GM12878 (cell line): Measurements from ENCODE around the gene CCT4. TPM values are rescaled to one million over a fixed set of nuclear protein-coding genes. Genes with fewer than 3 reads are reported as not detected.

Experiments used
- ATAC-seq: fragments of 200-7000 bp; cut with Tn5 transposase; 3 replicates; pipeline ENCODE4 v1.9.1; 2020; ENCODE audit warnings: mild to moderate bottlenecking, moderate library complexity
- Bru-seq: library from RNA; stranded (reverse); fragments of 400-500 nt; gene quantifications from one replicate; lab custom pipeline; 2021; lab: Mats Ljungman, UMichigan
- BruChase-seq, 2 experiments: library from RNA; stranded (reverse); fragments of 400-500 nt; gene quantifications; one replicate each; lab custom pipeline; 2021; lab: Mats Ljungman, UMichigan
- BruUV-seq: library from RNA; stranded (reverse); fragments of 400-500 nt; replicated peaks from 2 replicates; lab custom pipeline; 2021; lab: Mats Ljungman, UMichigan
- CTCF ChIA-PET: fragments of 300-600 bp; sonication (Branson Sonifier 250); formaldehyde crosslinking; extraction: SDS; loops from one replicate; lab custom pipeline; 2021; ENCODE audit warnings: inconsistent platforms; lab: Yijun Ruan, JAX
- POLR2A ChIA-PET: fragments of 350-600 bp; formaldehyde crosslinking; extraction: SDS; loops from one replicate; lab custom pipeline; 2021; ENCODE audit warnings: inconsistent platforms; lab: Charles Lee
- RAD21 ChIA-PET: fragments of 300-600 bp; sonication (Branson Sonifier 250); formaldehyde crosslinking; loops from one replicate; lab custom pipeline; 2023; ENCODE audit warnings: antibody characterized with exemption; ENCODE audit not compliant: unreplicated experiment; lab: Charles Lee
- SMC1A ChIA-PET: fragments of 300-600 bp; sonication (Branson Sonifier 250); formaldehyde crosslinking; loops from one replicate; lab custom pipeline; 2023; ENCODE audit not compliant: unreplicated experiment, uncharacterized antibody; lab: Charles Lee
- DNase-seq: peaks from one replicate; pipeline ENCODE4 v3.0.0-alpha.2; 2011; ENCODE audit warnings: low read depth, low spot score
- FAIRE-seq: peaks from 3 replicates; lab custom pipeline; 2011; peaks lifted over from hg19 to GRCh38; lab: Jason Lieb, UNC
- H2AFZ ChIP-seq: 2 replicates; pipeline ENCODE4 v1.6.0; 2011; ENCODE audit warnings: low read depth, low read length, control low read depth; ENCODE audit not compliant: control insufficient read depth
- H3K27ac ChIP-seq: 2 replicates; pipeline ENCODE4 v1.5.1; 2011; ENCODE audit warnings: control low read depth; ENCODE audit not compliant: control insufficient read depth, insufficient read depth
- H3K27me3 ChIP-seq, 2 experiments: replicated peaks in 1 of 2; 2 replicates each; pipeline versions ENCODE4 v1.6.0 to v1.6.1; 2011; ENCODE audit warnings: low read length in 1 of 2; ENCODE audit not compliant: control insufficient read depth in 2 of 2, insufficient read depth in 2 of 2
- H3K36me3 ChIP-seq, 2 experiments: 2 replicates each; pipeline ENCODE4 v1.5.1; 2011; ENCODE audit warnings: low read length in 1 of 2; ENCODE audit not compliant: control insufficient read depth in 2 of 2, insufficient read depth in 2 of 2
- H3K4me1 ChIP-seq: 2 replicates; pipeline ENCODE4 v1.6.1; 2011; ENCODE audit warnings: mild to moderate bottlenecking, low read length, moderate library complexity, mixed read lengths; ENCODE audit not compliant: control insufficient read depth, insufficient read depth
- H3K4me2 ChIP-seq: 2 replicates; pipeline ENCODE4 v1.6.0; 2011; ENCODE audit warnings: control low read depth; ENCODE audit not compliant: control insufficient read depth, insufficient read depth
- H3K4me3 ChIP-seq: fragments of 200-600 bp; sonication (generic); 2 replicates; pipeline ENCODE4 v1.5.1; 2016
- H3K79me2 ChIP-seq: 2 replicates; pipeline ENCODE4 v1.6.0; 2011; ENCODE audit warnings: low read length; ENCODE audit not compliant: control insufficient read depth, insufficient read depth
- H3K9ac ChIP-seq: 2 replicates; pipeline ENCODE4 v1.8.0; 2011; ENCODE audit warnings: low read length, control low read depth, mixed read lengths; ENCODE audit not compliant: control insufficient read depth, insufficient read depth
- H3K9me3 ChIP-seq: replicated peaks from 3 replicates; pipeline ENCODE4 v1.5.1; 2011; ENCODE audit warnings: mild to moderate bottlenecking, low read length; ENCODE audit not compliant: control insufficient read depth, insufficient read depth
- H4K20me1 ChIP-seq: 2 replicates; pipeline ENCODE4 v1.6.0; 2011; ENCODE audit not compliant: control insufficient read depth, insufficient read depth
- DPF2 ChIP-seq: fragments of 450-650 bp; IDR thresholded peaks from 2 replicates; pipeline ENCODE4 v1.6.1; 2017; ENCODE audit warnings: mild to moderate bottlenecking
- FOS ChIP-seq: IDR thresholded peaks from 3 replicates; pipeline ENCODE4 v1.6.1; 2011; ENCODE audit warnings: borderline replicate concordance; ENCODE audit not compliant: insufficient read length; ENCODE audit errors: extremely low read depth
- RCOR1 ChIP-seq: conservative IDR thresholded peaks from 2 replicates; pipeline ENCODE4 v1.6.1; 2012; ENCODE audit warnings: low read depth, low read length, improper control_type of control experiment
- TBL1XR1 ChIP-seq: IDR thresholded peaks from 2 replicates; pipeline ENCODE4 v1.6.1; 2012; ENCODE audit warnings: low read depth, low read length, improper control_type of control experiment
- TCF12 ChIP-seq: IDR thresholded peaks from 2 replicates; pipeline ENCODE4 v1.6.1; 2011; ENCODE audit warnings: low read depth, mild to moderate bottlenecking, low read length
- YBX1 ChIP-seq: fragments of 450-650 bp; IDR thresholded peaks from 2 replicates; pipeline ENCODE4 v1.6.1; 2016; ENCODE audit warnings: antibody characterized with exemption
- WGBS: methylation state at CpG from one replicate; pipeline ENCODE4 v1.1.6; 2016; ENCODE audit warnings: low lambda C conversion rate; ENCODE audit not compliant: insufficient replicate concordance, insufficient coverage; ENCODE audit errors: missing lambda C conversion rate; 5-methylcytosine and 5-hydroxymethylcytosine counted together
- in situ Hi-C: fragments of 300-500 bp; cut with MboI; formaldehyde crosslinking; loops from 9 replicates; pipeline ENCODE4 v1.14.3; 2018; ENCODE audit warnings: mixed read lengths
- intact Hi-C: fragments of 100-400 bp; cut with micrococcal nuclease; formaldehyde crosslinking; loops from one replicate; pipeline ENCODE4 v1.14.2; 2022; ENCODE audit not compliant: unreplicated experiment
- long read RNA-seq, 2 experiments: library from polyadenylated mRNA; unstranded; transcript quantifications; one replicate each; pipeline ENCODE4 v2.0.0, GENCODE V29; 2019 to 2020
- polyA minus RNA-seq, 3 experiments: library from RNA; depleted of rRNA, polyadenylated mRNA; stranded (reverse); fragments of >200 nt; gene quantifications; 2 replicates each; pipeline ENCODE4 v1.2.3, GENCODE V29; 2011
- polyA plus RNA-seq, 11 experiments: library from polyadenylated mRNA; depleted of rRNA in 4 of 11; unstranded in 6 of 11; stranded (reverse) in 5 of 11; fragments of >200 nt; fragmentation: Nextera tagmentation in 4 of 11; fragmentation: Illumina TruSeq in 1 of 11; extraction: Ambion mirVana in 4 of 11; extraction: Trizol in 1 of 11; gene quantifications; 1 replicate in 1 of 11; 2 replicates in 10 of 11; pipeline versions ENCODE4 v1.2.1 to v1.2.3, GENCODE V29; 2011 to 2016; ENCODE audit warnings: inconsistent platforms in 2 of 11, missing spikeins in 2 of 11, low read depth in 1 of 11
- total RNA-seq, 4 experiments: library from RNA; depleted of rRNA in 3 of 4; stranded (reverse); fragments of >200 nt in 3 of 4; fragmentation: Illumina TruSeq in 1 of 4; extraction: Trizol in 1 of 4; gene quantifications; 2 replicates each; pipeline versions ENCODE4 v1.2.1 to v1.2.3, GENCODE V29; 2013 to 2021
- TF ChIP-seq, protein P1 (sequence below): IDR thresholded peaks from 2 replicates; pipeline ENCODE4 v1.6.1; 2012; ENCODE audit warnings: low read depth, low read length, improper control_type of control experiment
- TF ChIP-seq, protein P2 (sequence below): IDR thresholded peaks from 2 replicates; pipeline ENCODE4 v1.6.1; 2012; ENCODE audit warnings: low read length, inconsistent platforms
- TF ChIP-seq, protein P3 (sequence below): IDR thresholded peaks from 2 replicates; pipeline ENCODE4 v1.6.1; 2011; ENCODE audit warnings: low read depth, low read length, improper control_type of control experiment, borderline replicate concordance
- TF ChIP-seq, protein P4 (sequence below): fragments of 450-650 bp; IDR thresholded peaks from 2 replicates; pipeline ENCODE4 v1.6.1; 2016; ENCODE audit warnings: mild to moderate bottlenecking

The CCT4 gene, protein sequence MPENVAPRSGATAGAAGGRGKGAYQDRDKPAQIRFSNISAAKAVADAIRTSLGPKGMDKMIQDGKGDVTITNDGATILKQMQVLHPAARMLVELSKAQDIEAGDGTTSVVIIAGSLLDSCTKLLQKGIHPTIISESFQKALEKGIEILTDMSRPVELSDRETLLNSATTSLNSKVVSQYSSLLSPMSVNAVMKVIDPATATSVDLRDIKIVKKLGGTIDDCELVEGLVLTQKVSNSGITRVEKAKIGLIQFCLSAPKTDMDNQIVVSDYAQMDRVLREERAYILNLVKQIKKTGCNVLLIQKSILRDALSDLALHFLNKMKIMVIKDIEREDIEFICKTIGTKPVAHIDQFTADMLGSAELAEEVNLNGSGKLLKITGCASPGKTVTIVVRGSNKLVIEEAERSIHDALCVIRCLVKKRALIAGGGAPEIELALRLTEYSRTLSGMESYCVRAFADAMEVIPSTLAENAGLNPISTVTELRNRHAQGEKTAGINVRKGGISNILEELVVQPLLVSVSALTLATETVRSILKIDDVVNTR
- total RNA-seq (2013; cell fraction: nucleolus; rRNA removed), result 43.5 and 47.2 TPM in 2 replicates
- total RNA-seq (2014; rRNA removed) (224 and 233 TPM in 2 replicates), total RNA-seq (2014; rRNA removed; fragmentation: Illumina TruSeq; extraction: Trizol) (241 TPM in 2 replicates), total RNA-seq (2021) (246 TPM in 2 replicates), polyA plus RNA-seq (2011; rRNA removed) (190 and 302 TPM in 2 replicates), polyA plus RNA-seq (2014; fragmentation: Illumina TruSeq; extraction: Trizol) (199 and 227 TPM in 2 replicates), polyA plus RNA-seq (2014; fragmentation: Nextera tagmentation; extraction: Ambion mirVana) (100 to 1,000 TPM in 1 of 2 experiments, 10 to 100 TPM in 1; 76.6 to 179 TPM), polyA plus RNA-seq (2014; rRNA removed) (179 and 192 TPM in 2 replicates), polyA plus RNA-seq (2016; fragmentation: Nextera tagmentation; extraction: Ambion mirVana) (100 to 1,000 TPM; 306 to 320 TPM), polyA minus RNA-seq (2011; rRNA and poly(A)+ RNA removed) (113 and 124 TPM in 2 replicates), Bru-seq, nascent RNA (percentile 94 among the genes with signal in this experiment), BruChase-seq, experiment 1, labeled RNA remaining after a 6-hour chase (percentile 96 among the genes with signal in this experiment), BruChase-seq, experiment 2, labeled RNA remaining after a 2-hour chase (percentile 94 among the genes with signal in this experiment)
- polyA plus RNA-seq (2011; ENCODE audit: low read depth), result 108 TPM
- 103 and 116 TPM in 2 replicates for polyA plus RNA-seq (2011; cell fraction: cytosol; rRNA removed)
- 69.1 and 93.2 TPM in 2 replicates for polyA plus RNA-seq (2011; cell fraction: nucleus; rRNA removed)
- polyA plus RNA-seq (2012), result 148 and 149 TPM in 2 replicates
- polyA minus RNA-seq (2011; cell fraction: cytosol; rRNA and poly(A)+ RNA removed), result 76.3 and 96.6 TPM in 2 replicates
- 36.1 and 52.0 TPM in 2 replicates for polyA minus RNA-seq (2011; cell fraction: nucleus; rRNA and poly(A)+ RNA removed)
- long read RNA-seq, experiment 1, transcript CCT4-201 (14 exons, 2,520 nt), result major isoform, 506 of 550 reads
- long read RNA-seq, experiment 1, partial matches to known transcripts, result 13 of 550 reads
- long read RNA-seq, experiment 1, other reads (novel, unspliced or antisense), result 27 of 550 reads
- long read RNA-seq, experiment 2, transcript CCT4-201 (14 exons, 2,520 nt), result major isoform, 3,061 of 3,284 reads
- long read RNA-seq, experiment 2, transcript CCT4-204 (13 exons, 2,261 nt), result minor isoform, 7 of 3,284 reads
- long read RNA-seq, experiment 2, transcript CCT4-202 (2 exons, 388 nt), result minor isoform, 19 of 3,284 reads
- long read RNA-seq, experiment 2, partial matches to known transcripts, result 96 of 3,284 reads
- long read RNA-seq, experiment 2, other reads (novel, unspliced or antisense), result 101 of 3,284 reads

DNA sequence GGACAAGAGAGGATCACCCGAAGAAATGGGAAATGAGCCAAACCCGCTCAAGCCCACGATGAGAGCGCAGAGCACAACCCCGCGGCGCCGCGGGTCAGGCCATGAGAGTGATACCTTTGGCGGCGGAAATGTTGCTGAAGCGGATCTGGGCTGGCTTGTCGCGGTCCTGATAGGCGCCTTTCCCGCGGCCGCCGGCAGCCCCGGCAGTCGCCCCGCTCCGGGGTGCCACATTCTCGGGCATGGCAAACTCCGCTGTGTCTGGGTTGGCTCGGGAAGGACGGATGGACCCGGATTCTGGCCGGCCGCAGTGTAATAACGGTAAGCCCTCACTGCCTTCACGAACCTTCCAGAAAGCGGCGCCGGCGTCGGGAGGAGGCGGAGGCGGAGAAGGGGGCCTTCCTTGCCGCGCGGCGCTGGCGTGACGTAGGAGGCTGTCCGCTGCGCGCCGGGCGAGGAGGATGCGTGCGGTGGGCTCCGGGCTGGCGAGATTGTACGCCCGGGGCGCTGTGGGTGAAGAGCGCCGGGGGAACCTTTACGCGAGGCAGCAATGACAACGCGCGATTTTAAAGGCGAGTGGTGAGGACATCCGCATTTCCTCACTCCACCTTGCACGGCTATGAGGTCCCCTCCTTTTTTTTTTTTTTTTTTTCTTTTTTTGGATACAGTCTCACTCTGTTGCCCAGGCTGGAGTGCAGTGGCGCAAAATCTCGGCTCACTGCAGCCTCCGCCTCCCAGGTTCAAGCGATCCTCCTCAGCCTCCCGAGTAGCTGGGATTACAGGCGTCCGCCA lies at the start of gene CCT4:
Gene CCT4, minus strand, starts transcription at position 390 of the 789 bp plus-strand sequence. Its CDS starts 149 bp downstream, at position 241.
- in situ Hi-C loops (no loop called here), intact Hi-C loops (loop anchor here (5.0 to 10.0 kb wide), 2 partner anchors 126 to 194 kb away; no protein-coding TSS in a partner anchor)
- CTCF ChIA-PET, result interaction anchor here (0.7 to 1.0 kb wide), 2 partner anchors 17 to 231 kb away, joined by 3 to 5 read pairs; partner anchors contain the start of gene COMMD1
- Histone ChIP-seq H2AFZ (peak within 1 kb of the TSS; percentile 89), H3K4me1 (peaks cover 3% of the 10 kb centered on the region; the same call in 1 of the 2 replicates), H3K9ac (peak within 1 kb of the TSS; percentile 95), H3K27ac (peak within 1 kb of the TSS; percentile 86), H3K27me3 (no peaks in the 10 kb centered on the region), H3K36me3 (peaks cover 0 to 14% of the 10 kb centered on the region in 2 experiments; a peak in 2 of 4 replicates), H4K20me1 (peaks cover 2% of the 10 kb centered on the region; the same call in 1 of the 2 replicates), H3K79me2 (peaks cover 40% of the 10 kb centered on the region), H3K4me3 (peak within 1 kb of the TSS; percentile 78), H3K9me3 (no peaks in the 10 kb centered on the region), H3K4me2 (peak within 1 kb of the TSS; percentile 70)
- RAD21 ChIA-PET, result interaction anchor here (0.6 kb wide), 1 partner anchor 17 kb away, joined by 5 read pairs; no protein-coding TSS in a partner anchor
- FAIRE-seq (peak; percentile 41), ATAC-seq (peak; percentile 90), DNase-seq (peak; percentile 72)
- BruUV-seq, result TSS peak; percentile 87
- SMC1A ChIA-PET, result interaction anchor here (0.7 to 1.5 kb wide), 2 partner anchors 35 to 63 kb away, joined by 3 to 4 read pairs; partner anchors contain the start of gene FAM161A
- under 1% methylated on average over 71 of the region's 74 CpGs for WGBS
- POLR2A ChIA-PET, result interaction anchor here (0.7 kb wide), 4 partner anchors 116 to 1650 kb away, joined by 3 to 7 read pairs (median 4); no protein-coding TSS in a partner anchor
- TF ChIP-seq, protein P1, sequence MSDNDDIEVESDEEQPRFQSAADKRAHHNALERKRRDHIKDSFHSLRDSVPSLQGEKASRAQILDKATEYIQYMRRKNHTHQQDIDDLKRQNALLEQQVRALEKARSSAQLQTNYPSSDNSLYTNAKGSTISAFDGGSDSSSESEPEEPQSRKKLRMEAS, result peak; percentile 91
- TF ChIP-seq RCOR1, result no peak
- TF ChIP-seq FOS, result no peak
- peak; percentile 65 for TF ChIP-seq TBL1XR1
- TF ChIP-seq, protein P2, sequence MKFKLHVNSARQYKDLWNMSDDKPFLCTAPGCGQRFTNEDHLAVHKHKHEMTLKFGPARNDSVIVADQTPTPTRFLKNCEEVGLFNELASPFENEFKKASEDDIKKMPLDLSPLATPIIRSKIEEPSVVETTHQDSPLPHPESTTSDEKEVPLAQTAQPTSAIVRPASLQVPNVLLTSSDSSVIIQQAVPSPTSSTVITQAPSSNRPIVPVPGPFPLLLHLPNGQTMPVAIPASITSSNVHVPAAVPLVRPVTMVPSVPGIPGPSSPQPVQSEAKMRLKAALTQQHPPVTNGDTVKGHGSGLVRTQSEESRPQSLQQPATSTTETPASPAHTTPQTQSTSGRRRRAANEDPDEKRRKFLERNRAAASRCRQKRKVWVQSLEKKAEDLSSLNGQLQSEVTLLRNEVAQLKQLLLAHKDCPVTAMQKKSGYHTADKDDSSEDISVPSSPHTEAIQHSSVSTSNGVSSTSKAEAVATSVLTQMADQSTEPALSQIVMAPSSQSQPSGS, result no peak
- TF ChIP-seq TCF12, result no peak
- no peak for TF ChIP-seq YBX1
- TF ChIP-seq DPF2, result peak; percentile 70
- TF ChIP-seq, protein P3, sequence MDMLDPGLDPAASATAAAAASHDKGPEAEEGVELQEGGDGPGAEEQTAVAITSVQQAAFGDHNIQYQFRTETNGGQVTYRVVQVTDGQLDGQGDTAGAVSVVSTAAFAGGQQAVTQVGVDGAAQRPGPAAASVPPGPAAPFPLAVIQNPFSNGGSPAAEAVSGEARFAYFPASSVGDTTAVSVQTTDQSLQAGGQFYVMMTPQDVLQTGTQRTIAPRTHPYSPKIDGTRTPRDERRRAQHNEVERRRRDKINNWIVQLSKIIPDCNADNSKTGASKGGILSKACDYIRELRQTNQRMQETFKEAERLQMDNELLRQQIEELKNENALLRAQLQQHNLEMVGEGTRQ, result no peak
- TF ChIP-seq, protein P4, sequence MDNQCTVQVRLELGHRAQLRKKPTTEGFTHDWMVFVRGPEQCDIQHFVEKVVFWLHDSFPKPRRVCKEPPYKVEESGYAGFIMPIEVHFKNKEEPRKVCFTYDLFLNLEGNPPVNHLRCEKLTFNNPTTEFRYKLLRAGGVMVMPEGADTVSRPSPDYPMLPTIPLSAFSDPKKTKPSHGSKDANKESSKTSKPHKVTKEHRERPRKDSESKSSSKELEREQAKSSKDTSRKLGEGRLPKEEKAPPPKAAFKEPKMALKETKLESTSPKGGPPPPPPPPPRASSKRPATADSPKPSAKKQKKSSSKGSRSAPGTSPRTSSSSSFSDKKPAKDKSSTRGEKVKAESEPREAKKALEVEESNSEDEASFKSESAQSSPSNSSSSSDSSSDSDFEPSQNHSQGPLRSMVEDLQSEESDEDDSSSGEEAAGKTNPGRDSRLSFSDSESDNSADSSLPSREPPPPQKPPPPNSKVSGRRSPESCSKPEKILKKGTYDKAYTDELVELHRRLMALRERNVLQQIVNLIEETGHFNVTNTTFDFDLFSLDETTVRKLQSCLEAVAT, result peak; percentile 62
